Kasumi-1 (cell line): ENCODE results near the gene ETNK1.
A peak's percentile ranks its signal among the peaks of the same experiment; 100 is the strongest.

Experiments used
- DNase-seq, 2 experiments: peaks; one replicate each; lab custom pipeline; 2025; lab: John Stamatoyannopoulos, UW

Gene ETNK1

GRCh38 chr12:22634883-22635282 is 9.9 kb downstream of the ETNK1 start:
- DNase-seq, result no peak

- DNase-seq, result no peak
These were observed 10.8 kb downstream of the ETNK1 start for GRCh38 chr12:22635812-22636211.

DNA sequence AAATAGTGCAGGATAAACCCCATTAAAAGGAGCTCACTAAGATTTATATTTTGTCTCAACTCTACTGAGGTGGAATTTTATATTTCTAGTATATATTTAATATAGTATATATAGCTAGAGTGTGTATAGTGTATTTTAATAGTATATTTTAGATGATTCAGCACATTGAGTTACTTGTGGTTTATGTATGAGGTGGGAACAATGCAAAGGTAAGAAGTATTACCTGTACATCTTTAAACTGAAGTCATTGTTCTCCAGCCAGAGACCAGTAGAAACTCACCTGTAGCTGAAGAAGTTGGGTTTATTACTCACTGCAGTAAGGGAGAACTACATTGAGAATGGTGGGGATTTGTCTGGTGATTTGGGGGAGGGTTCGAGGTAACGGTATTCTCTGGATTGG is 15.9 kb downstream of the ETNK1 start:
- no peak for DNase-seq

DNA sequence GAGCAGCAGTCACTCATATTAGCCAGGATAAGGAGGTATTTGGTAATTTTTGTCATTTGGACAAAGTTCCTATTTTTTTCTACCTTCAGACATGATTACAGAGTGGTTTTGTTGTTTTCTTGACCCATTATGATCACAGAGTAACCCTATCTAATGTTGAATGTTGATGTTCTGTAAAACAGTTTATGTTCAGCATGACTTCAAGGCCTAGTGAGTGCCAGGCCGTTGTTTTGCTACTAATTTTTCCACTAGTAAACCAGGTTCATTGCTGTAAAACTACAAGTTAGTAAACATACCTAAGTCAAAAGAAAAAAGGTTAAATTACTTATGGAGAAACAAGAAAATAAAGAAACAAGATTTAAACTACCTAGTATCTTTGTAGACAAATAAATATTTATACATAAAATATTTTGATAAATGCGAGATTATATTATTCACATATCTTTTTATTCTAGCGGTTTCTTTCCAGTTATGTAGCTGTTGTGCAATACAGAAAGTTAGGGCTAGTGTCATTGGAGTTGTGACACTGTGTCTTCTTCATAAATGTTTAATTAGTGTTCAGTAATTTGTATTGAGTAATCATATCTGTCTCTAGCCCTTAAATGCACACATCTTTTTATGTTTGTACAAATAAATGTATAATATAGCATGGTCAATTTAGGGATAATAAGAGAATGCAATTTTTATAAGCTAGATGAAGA is 16.5 kb downstream of the ETNK1 start:
- no peak for DNase-seq

GRCh38 chr12:22648668-22649067 is 23.7 kb downstream of the ETNK1 start:
- no peak for DNase-seq

DNA sequence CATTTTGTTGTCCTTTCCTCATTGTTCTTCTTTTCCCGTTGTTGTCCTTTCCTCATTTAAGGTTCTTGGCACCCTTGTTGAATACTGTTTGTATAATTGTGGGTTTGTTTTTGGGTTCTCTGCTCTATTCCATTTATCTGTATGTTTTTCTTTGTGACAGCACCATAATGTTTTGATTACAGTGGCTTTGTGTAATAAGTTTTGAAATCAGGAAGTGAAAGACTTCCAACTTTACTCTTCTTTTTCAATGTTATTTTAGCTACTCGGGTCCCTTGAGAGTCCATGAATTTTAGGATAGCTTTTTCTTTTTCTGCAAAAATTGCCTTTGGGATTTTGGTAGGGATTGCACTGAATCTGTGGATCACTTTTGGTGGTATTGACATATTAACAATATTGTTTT is 28.1 kb downstream of the ETNK1 start:
- DNase-seq, result no peak

DNA sequence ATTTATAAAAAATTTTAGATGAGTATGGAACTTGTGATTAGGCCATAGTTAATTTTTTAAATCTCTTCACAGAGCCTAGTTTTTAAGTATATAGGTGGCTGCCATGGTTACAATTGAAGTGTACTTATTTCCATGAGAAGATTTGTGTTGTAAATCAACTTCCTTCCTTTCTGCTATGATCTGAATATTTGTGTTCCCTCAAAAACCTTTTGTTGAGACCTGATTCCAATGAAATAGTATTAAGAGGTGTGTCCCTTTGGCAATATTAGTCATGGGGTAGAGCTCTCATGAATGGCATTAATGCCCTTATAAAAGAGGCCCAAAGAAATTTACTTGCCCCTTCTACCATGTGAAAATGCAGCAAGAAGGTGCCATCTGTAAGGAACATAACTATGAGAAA is 28.8 kb downstream of the ETNK1 start:
- DNase-seq, result no peak

DNA sequence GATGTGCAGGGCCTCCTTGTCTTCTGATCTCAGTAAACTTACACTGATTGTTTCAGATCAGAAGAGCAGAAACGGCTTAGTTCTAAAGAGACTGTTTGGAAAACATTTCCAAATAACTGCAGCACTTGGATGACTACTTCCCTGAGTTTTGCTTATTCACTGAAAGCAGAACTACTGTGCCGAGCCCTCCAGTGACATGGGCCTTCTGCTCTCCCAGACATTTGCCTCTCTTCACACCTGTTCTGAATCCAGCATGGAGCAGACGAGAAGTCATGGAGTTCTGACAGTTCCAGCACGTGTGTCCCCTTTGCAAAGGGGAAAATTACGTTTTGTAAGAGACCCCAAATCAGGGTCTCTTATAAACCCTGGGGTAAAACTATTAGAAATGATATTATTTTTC is 31.4 kb downstream of the ETNK1 start:
- DNase-seq, result no peak

- DNase-seq, result no peak
These were observed 31.9 kb downstream of the ETNK1 start for GRCh38 chr12:22656831-22657230.

DNA sequence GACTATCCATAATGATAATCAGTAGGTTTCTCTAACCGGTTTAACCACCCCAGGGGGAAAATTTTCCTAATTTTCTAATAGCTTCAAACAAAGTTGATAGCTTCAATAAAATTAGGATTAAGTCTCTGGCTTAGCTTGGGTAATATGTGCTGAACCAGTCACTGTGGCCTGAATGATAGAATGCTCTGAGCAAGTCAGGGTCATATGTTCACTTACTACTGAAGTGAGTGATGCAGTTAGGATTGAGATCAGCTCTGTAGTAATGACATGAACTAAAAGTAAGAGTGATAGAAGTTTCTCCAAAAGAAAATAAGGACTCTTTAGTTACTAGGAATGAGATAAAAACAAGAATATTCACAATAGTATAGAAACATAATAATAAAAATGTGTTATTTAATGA is 32.6 kb downstream of the ETNK1 start:
- no peak for DNase-seq

GRCh38 chr12:22658214-22658613 is 33.2 kb downstream of the ETNK1 start:
- DNase-seq, result no peak

DNA sequence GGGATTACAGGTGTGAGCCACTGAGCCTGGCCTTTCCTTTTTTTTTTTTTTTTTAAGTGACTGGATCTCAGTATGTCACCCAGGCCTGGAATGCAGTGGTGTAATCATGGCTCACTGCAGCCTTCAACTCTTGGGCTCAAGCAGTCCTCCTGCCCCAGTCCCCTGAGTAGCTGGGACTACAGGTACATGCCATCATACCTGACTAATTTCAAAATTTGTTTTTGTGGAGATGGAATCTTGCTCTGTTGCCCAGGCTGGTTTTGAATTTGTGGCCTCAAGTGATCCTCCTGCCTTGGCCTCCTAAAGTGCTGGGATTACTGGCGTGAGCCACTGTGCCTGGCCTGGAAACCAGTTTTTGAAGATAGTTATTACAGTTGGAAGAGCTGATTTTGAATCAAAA is 37.4 kb downstream of the ETNK1 start:
- no peak for DNase-seq

DNA sequence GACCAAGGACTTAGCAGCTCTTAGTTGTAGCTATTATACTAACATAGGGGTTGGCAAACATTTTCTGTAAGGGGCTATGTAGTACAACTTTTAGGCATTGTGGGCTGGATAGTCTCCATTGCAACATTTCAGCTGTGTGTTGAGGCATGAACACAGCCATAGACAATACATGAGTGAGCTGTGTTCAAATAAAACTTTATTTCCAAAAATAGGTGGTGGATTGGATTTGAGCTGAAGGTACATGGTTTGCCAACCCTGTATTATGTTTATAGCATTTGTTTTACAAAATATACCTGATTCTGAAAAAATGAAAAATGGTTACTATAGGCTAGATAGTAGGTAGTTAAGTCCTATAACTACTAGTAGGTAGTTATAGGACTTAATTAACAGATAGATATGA is 40.5 kb downstream of the ETNK1 start:
- DNase-seq, result no peak

DNA sequence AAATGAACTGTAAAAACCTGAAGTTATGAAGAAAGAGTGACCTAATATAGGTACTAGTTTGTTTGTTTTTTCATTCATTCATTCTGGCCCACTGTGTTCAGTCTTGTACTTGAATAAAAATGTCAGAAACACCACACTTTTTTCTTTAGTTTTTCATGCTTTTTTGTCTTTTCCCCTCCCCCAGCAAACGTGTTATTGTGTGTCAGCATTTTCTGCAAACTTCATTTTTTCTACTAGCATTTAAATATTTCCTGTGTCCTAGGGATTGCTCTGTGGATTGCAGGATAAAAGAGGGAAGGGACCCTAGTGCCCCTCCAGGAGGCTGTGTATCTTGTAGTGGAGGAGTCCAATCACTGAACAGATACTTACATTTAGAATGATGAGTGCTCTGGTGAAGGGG is 42.2 kb downstream of the ETNK1 start:
- DNase-seq, result no peak

- no peak for DNase-seq
These were observed 43.5 kb downstream of the ETNK1 start for GRCh38 chr12:22668441-22668840.

- peak in 1 of 2 experiments; percentile 23 for DNase-seq
These were observed 45.8 kb downstream of the ETNK1 start for GRCh38 chr12:22670762-22671161.

- DNase-seq, result no peak
These were observed 48.0 kb downstream of the ETNK1 start for GRCh38 chr12:22672951-22673350.

DNA sequence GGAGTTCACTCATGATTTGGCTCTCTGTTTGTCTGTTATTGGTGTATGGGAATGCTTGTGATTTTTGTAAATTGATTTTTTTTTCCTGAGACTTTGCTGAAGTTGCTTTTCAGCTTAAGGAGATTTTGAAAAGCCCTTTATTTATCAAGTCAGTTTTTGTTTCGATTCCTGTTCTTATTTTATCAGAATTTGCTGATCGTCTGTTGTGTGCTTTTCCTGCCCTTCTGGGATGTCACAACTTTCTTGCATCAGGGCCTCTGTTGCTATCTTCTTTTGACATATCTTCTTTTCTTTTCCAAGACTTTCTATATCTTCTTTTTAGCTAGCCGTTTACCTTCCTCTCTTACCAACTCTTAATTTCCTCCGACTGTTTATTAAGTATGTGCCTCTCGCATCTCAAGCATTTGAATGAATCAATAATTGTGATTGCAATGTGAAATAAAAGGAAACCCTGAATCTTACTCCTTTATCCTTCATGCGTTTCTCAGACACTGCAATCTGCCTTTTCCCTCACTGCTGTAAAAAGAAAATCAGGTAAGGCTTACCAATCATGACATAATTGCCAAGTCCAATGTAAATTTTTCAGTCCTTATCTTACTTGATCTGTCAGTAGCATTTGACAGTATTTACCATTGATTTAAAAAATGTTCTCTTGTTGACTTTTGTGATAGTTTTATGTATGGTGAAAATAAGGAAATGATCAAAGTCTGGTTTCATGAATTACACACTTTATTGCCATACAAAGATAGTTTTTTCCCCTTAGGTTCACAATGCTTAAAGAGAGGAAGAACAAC is 53.0 kb downstream of the ETNK1 start:
- DNase-seq, result no peak

GRCh38 chr12:22682663-22683062 is 57.7 kb downstream of the ETNK1 start:
- no peak for DNase-seq

DNA sequence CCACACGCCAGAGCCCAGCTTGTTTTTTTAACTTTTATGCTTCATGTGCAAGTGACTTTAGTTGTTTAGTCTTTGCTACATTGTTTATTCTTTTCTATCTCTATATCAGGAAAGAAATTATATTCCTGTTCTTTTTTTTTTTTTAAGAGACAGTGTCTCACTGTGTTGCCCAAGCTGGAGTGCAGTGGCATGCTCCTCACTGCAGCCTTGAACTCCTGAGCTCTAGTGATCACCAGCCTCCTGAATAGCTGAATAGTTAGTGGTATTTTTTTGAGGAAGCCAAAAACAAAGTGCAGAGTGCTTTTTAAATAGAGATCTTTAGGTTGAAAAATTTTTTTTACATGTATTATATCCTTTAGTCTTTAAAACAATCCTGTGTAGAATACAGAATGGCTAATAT is 58.2 kb downstream of the ETNK1 start:
- no peak for DNase-seq

- peak; percentile 79 to 92 for DNase-seq
These were observed 59.5 kb downstream of the ETNK1 start for GRCh38 chr12:22684140-22685118.

GRCh38 chr12:22686193-22686592 is 61.2 kb downstream of the ETNK1 start:
- DNase-seq, result no peak
